Fibroblast of skin of right biceps (primary cell): Measurements from ENCODE around the gene FAM168B.

Source experiments
- DNase-seq: peaks from one replicate; pipeline ENCODE4 v3.0.0-alpha.2; 2013

FAM168B gene

GRCh38 chr2:131014141-131014540 is 79.1 kb downstream of the FAM168B start:
- no peak for DNase-seq

GRCh38 chr2:131011486-131011885 is 81.8 kb downstream of the FAM168B start:
- DNase-seq, result no peak

- no peak for DNase-seq
These were observed 82.7 kb downstream of the FAM168B start for GRCh38 chr2:131010566-131010965.

GRCh38 chr2:131009713-131010475 is 83.4 kb downstream of the FAM168B start:
- DNase-seq, result no peak

GRCh38 chr2:131008967-131009366 is 84.3 kb downstream of the FAM168B start:
- no peak for DNase-seq

- no peak for DNase-seq
These were observed 86.7 kb downstream of the FAM168B start for GRCh38 chr2:131006561-131006960.

- DNase-seq, result no peak
These were observed 87.9 kb downstream of the FAM168B start for GRCh38 chr2:131005216-131005935.

- DNase-seq, result no peak
These were observed 88.6 kb downstream of the FAM168B start for GRCh38 chr2:131004446-131005209.

GRCh38 chr2:130998561-130998960 is 94.7 kb downstream of the FAM168B start:
- DNase-seq, result no peak
